NK-92 treated with Interleukin-12 subunit alpha and Interleukin-12 subunit beta, amount 100 ng/mL, for 24 hours (cell line): ENCODE measurements around the gene EMC6.

Experiments
- DNase-seq: peaks from one replicate; lab custom pipeline; 2025; lab: John Stamatoyannopoulos, UW

The EMC6 gene

DNA sequence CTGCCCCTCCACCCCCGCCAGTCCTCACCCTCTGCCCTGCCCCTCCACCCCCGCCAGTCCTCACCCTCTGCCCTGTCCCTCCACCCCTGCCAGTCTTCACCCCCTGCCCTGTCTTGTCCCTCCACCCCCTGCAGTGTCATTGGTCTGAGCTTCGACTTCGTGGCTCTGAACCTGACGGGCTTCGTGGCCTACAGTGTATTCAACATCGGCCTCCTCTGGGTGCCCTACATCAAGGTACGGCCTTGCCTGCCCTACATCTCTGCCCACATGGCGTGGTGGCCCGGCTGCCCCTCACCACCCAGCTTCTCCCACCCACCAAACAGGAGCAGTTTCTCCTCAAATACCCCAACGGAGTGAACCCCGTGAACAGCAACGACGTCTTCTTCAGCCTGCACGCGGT lies 12.3 kb upstream of the EMC6 start:
- no peak for DNase-seq

DNA sequence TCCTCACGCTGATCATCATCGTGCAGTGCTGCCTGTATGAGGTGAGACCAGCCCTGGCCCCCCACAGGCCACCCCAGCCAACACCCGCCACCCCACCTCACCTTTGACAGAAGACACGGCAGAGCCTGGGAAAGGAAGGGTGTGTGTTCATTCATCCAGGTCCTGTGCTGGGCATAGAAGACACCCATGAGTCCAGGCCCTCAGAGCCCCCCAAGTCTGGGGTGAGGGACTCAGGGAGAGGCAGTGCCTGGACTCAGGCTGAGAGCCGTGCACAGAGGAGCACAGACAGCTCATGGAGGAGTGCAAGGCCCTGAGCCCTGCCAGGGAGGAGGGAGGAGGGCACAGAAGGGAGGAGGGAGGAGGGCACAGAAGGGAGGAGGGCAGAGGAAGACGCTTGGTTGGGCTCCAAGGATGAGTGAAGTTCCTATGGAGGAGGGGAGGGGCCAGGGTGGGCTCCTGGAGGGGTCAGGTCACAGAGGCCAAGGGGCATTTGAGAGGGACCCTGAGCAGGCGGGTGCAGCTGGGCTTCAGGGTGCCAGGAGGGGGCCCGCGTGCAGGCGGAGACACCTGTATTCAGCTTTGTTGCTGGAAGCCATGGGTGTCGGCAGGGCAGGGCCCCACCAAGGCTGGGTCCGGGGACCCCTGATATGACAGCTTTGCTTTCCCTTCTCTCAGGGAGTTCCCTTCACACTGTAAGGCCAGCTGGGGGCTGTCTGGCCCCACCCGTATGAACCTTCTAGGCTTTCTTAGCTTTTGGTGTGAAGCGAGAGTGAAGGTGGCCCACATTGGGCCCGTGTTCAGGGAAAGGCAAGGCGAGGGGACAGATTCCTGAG lies 11.6 kb upstream of the EMC6 start:
- no peak for DNase-seq

DNA sequence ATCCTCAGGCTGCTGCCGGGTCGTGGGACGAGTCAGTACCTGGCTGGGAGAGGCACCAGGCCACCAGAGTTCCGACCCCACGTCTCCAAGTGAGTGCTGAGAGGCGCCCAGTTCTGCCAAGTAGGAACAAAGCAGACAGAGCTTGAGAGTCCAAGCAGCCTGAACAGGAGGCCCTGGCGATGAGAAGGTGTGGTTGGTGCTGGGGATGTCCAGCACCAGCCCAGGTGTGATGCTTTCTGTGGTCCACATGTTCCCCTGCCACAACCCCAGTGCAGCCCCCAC lies 11.1 kb upstream of the EMC6 start:
- no peak for DNase-seq

DNA sequence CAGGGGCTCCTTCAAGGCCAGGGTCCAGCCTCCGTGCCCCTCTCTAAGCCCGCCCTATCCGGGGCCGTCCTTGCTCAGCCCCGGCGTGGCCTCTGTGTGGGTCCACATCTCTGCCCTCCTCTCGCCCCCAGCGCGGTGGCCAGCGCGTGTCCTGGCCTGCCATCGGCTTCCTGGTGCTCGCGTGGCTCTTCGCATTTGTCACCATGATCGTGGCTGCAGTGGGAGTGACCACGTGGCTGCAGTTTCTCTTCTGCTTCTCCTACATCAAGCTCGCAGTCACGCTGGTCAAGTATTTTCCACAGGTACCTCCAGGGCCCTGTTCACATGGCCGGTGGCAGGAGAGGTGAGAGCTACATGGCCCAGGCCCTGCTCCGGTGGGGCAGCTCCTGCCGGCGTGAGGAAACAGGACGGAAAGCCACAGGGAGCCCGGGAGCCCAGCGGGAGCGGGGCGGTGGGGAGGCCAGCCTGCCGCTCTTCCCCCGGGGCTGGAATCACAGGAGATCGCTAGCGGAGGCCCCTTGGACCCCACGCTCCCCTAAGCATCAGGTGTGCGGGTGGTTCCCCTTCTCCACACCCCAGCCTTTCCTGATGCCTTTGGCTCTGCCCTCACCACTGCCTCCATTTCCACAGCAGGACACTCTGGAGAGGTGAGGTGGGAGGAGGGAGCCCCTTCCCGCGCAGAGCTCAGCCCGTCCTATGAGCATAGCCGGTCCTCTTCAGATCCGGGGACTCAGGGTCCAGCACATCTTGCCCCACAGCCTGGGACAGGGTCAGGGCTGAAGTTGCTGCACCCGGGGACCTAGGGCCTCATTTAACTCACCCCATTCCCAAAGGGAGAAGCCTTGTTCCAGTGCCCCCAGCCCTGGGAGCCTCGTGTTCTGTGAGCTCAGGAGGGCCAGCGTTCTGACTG lies 10.5 kb upstream of the EMC6 start:
- DNase-seq, result no peak

DNA sequence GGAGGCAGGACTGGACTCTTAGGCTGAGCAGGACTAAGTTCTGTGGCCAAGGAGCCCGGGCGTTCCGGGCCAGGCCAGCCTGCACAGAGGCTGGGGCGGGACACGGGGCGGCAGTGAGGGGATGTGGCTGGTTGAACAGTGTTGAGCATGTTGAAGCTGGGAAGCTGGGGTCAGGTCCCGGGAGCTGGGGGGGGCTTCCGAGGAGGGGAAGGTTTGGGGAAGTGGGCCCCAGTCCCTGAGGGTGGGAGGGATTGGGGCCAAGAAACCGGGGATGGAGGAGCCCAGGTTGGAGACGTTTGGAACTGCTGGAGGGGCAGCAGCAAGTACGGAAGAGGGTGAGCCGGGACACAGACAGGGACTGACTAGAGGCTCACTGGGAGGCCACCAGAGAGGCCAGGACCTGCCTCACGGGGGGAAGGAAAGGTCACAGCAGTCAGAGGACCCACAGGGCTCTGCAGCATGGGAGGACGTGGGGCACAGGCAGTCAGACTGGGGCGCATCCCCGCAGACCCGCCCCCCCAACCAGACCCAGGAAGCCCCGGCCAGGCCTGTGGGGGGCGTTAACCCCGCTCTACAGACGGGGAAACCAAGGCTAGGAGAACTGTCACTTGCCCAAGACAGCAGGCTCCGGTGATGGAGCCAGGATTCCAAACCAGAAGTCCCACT lies 9.7 kb upstream of the EMC6 start:
- no peak for DNase-seq

DNA sequence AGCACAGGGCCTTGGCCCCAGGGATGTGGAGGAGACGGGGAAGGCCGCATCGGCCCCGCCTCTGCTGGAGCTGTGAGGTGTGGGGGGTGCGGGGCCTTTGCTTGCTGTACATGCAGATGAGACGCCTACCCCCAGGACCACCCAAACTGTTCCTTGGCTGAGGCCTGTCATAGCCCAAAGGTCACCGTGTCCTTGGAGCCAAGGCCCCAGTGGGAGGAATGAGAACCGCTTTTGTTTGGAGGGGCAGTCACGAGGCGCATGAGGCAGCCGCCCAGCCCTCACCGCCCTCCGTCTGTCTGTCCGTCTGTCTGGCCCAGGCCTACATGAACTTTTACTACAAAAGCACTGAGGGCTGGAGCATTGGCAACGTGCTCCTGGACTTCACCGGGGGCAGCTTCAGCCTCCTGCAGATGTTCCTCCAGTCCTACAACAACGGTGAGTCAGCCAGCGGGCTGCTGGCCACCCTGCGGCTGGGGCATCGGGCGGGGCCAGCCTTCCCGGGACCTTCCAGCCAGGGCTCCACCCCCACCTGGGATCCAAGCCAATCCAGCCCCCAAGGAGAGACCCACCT lies 9.0 kb upstream of the EMC6 start:
- no peak for DNase-seq

DNA sequence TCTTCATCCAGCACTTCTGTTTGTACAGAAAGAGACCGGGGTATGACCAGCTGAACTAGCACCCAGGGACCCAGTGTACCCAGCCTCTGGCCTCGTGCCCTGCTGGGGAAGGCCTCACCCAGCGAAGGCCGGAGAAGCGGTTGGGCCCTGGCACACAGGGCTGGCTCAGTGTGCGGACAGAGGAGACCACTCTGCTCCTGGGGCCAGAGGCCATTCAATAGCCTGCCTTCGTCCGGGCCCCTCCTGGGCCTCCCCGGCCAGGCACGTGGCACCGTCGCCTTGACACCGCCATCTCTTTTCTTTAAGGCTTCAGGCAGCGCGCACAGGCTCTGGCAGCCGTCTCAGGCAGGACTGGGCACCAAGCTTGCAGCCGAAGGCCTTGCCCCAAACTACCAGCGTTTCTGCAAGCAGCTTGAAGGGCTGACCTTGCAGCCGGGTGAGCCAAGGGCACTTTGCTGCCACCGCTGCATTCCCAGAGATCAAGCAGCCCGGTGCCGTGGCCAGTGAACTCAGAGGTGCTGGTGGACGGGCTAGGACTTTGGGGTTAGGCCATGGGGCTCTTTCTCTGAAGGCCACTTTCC lies 8.2 kb upstream of the EMC6 start:
- DNase-seq, result no peak

DNA sequence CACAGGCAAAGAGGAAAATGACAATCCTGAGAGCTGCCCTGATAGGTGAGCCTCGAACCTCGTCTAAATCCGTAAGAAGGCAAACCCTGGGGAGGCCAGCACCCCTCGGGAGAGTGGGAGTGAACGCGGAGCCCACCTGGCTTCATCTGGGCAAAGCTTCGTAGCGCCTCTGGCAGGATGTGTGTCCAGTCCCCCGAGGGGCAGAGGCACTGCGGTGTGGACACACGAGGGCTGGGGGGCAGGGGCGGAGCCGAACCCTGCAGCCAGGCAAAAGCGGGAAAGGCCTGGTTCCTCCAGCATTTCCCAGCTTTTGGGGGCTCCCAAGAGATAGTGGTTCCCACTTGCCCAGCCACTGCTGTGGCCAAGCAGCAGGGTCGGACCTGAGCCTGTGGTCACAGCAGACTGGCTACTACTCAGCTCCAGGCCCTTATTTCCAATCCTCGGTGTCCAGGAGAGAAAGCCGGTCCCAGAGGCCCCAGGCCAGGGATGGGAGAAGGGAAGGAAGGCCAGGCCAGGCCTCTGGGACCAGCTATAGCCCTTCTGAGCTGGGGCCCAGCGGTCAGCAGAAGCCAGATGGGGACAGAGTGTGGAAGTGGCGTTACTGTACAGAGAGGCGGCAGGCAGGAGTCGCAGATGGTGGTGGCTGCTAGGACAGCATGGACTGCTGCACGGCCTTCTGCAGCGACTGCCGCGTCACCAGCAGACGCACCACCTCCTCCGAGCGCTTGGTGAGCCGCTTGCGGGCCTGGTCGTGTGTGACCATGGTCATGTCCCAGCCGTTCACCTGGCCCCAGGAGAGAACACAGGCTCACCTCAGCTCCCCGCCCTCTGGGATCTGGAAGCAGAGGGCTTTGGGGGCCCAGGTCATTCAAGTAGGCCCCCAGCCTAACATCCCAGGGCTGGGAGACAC lies 5.3 kb upstream of the EMC6 start:
- no peak for DNase-seq

DNA sequence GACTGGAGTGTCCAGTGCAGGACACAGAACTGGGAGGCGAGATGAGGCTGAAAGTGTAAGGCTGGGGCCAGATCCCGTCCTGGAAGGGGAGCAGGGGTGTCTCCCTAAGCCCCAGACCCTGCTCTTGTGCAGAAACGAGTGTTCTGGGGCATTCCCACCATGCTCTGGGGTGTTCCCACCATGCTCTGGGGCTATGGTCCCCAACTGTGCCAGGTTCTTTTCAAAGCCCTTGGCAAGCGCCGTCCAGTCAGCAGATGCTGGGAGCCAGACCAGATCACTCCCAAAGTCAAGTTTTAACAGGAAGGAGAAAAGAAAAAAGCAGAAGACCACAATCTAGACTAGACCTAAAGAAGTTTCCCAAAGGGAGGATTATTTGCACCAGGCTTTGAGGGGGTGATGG lies 2.8 kb upstream of the EMC6 start:
- DNase-seq, result no peak

DNA sequence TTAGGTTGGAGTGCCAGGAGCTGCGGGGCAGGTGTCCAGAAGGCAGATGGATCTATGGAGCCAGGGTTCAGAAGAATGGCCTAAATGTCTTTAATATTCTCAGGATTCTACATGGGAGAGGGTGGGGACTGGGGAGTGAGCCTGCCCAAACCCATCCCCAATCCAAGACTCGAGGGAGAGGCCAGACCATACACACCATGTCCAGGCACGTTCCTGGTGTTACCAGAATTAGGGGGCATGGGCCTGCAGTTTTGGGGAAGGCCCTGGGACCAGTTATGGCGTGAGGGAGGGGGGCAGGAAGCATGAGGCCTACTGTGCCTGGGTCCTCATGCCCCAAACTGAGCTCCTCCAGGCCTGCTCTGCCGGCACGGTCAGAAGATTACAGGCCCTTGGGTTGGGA lies 2.1 kb upstream of the EMC6 start:
- DNase-seq, result no peak

DNA sequence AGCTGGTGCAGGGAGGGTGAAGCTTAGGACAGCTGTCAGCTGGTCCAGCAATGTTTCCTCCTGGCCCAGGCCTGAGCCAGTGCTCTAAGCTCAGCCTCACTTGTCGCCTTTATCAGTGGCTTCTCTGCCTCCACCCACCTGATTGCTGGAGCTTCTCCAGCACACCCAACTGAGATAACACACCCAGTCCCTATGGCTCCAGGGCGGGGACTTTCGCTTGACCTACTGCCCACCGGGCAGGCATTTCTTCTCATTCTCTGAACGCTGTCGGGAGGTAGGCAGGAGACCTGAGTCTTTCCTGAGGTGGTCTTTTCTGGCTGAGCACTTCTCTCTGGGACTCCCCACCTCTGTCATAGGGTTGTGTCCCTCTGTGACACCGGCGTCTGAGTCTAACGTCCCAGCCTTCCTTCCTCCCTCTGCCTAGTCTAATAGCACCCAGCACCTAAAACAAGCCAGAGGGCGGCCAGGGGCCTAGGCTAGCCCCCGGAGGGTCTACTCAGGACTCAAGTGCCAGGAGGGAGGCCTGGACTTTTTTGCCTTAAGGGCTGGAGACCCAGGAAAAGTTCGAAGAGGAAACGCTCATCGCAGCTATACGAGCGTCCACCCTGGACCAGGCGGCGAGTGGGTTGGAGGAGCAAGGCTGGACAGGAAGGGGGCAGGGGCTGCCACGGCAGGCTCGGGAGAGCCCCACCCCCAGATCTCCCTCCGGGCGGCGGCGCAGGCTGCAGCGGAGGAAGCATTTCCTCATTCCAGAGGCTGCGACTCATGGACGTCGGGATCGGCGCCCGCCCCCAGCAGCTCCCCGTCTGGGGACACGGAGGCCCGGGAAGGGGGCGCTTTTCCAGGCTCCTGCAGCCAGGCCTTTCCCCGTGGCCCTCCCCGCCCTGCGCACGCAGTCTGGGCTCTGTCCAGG lies 990 bp upstream of the EMC6 start:
- no peak for DNase-seq

DNA sequence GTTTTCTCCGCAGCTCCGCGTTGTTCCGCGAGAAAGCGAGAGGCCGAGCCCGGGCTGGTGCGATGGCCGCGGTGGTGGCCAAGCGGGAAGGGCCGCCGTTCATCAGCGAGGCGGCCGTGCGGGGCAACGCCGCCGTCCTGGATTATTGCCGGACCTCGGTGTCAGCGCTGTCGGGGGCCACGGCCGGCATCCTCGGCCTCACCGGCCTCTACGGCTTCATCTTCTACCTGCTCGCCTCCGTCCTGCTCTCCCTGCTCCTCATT lies 404 bp downstream of the EMC6 start:
- no peak for DNase-seq

DNA sequence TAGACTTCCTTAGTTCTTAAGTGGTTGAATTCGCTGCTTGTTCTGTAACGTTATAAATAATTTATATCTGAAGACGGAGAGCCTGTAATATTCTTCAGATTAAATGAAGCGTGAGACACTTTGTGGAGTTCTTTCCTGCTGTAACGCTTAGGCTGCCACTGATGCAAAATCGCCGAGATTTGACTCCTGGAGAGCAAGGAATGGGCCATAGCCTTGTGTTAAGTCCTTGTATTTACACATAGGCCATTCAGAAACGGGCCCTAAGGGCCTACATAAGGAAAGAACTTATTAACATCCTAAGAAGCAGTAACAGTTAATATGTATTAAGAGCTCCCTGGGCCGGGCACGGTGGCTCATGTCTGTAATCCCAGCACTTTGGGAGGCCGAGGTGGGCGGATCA lies 936 bp downstream of the EMC6 start:
- no peak for DNase-seq

DNA sequence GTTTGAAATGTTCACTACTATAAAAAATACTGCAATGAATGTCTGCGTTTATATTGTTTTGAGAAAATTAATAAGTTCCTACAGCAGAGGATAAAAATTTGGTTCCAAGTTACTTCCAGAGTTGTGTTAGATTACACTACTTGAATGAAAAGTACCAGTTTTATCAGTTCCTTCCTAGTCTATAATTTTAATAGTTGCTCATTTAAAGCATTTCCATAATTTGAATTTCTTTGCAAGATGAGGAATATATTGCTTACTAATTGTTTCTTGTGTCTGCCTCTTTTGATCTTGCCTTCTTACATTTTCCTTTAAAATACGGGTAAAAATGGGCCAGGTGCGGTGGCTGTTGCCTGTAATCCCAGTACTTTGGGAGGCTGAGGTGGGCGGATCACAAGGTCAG lies 4.0 kb downstream of the EMC6 start:
- no peak for DNase-seq

DNA sequence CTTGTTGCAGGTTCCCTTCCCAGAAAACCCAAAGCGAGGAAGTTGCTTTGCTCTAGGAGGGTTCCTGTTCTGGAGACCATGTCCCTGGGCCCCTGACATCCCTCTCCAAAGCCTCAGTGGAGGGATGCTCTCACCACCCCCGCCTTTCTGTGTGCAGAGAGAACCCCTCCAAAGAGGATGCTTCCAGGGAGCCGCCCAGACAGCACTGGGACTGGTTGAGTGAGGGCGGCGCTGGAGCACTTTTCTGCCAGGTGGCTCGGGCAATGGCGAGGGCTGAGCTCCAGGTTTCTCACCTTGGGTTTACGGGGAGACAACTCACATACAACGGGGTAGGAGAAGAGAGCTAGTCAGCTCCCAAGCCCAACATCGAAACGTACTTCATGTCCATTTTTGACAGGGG lies 7.3 kb downstream of the EMC6 start:
- DNase-seq, result no peak

DNA sequence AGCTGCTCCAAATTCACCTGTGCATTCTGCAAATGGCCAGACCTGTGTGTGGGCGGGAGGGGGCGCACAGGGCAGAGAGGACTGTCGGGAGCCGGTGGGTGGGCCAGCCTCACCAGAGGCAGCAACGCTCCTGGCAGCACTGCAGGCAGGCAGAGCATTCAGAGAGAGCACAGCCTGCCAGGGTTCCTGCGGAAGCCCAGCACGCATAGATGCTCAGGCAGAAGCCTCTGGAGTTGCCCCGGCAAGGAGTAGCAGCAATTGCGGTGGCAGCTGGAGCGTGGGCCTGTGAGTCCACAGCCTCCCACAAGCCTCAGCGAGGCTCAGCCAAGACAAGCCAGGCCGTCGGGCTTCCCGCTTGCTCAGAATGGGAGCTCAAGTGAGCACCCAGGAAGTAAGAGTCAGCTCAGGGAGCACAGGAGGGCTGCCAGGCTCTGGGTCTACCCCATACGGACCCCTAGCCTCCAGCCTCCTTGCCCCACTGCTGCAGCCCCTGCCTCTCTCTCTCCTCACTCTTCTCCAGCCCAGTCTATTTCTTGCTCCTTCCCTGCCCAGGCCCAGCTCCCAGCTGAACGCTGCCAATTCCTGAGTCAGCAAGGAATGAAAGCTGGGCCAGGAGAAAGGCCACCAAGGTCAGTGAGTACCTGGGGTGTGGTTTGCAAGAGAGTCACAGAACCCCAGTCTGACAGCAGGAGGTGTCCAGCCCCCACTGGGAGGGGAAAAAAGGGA lies 9.6 kb downstream of the EMC6 start:
- DNase-seq, result no peak

DNA sequence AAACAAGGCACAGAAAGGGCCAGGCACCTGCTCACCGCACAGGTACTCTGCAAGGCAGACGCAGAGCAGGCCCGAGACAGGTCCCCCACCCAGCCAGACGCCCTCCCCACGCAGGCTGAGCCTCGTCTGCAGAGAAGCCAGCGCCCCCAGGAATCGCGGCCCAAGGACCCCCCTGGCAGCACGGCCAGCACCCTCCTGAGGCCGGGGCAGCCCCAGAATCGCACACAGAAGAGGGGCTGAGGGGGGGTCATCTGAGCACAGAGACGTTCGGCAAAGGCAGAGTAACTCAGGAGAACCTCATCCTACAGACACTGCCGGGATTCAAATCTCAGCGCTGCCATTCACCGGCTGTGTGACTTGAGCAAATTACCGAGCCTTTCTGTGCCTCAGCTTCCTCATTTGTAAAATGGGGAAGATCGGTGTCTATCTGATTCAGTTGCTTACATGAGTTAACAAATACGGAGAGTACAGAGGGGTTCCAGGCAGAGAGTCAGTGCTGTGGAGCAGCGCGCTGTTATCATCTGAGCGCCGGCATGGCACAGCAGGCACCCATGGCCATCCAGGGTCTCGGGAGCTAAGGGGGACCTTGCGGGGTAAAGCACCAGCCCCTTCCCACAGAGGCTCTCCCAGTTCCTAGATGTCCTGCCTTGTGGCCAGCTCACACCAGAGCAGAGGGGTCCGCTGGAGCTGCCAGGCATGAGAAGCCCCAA lies 10.4 kb downstream of the EMC6 start:
- no peak for DNase-seq

DNA sequence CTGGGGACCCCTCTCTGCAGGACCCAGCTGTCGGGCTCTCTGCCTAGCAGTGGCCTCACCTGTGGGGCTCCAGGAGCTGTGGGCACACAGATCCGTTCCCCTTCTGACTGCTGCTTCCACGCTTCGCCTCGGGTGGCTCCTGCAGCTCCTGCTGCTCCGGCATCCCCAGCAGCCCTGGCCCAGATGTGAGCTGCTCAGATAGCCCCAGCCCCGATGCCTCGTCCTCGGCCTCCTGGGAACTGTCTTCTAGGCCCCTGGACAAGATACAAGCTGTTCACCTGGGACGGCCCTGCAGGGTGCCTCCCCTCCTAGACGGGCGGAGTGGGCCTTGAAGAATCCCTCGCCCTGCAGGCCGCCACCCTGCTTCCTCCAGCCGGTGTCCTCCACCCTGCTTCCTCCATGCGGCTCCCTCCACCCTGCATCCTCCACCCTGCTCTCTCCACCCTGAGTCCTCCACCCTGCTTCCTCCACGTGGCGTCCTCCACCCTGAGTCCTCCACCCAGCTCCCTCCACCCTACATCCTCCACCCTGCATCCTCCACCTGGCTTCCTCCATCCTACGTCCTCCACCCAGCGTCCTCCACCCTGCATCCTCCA lies 11.0 kb downstream of the EMC6 start:
- DNase-seq, result no peak

DNA sequence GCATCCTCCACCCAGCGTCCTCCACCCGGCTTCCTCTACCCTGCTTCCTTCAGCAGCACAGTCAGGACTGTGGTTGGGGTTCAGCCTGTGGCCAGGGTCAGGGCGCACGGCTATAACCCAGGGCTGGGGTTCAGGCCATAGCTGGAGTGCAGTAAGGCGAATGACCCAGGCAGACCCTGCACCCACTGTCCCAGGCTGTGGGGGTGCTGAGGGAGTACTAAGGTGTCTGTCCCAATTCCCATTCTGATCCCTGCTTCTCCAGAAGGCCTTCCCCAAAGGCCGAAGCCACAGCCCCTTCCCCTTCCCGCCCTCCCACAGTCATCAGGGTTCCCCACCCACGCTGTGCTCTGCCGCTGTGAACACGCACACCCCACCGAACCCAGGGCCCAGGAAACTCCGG lies 12.4 kb downstream of the EMC6 start:
- no peak for DNase-seq
